Breast epithelium (tissue), 3 donors: ENCODE measurements around the gene FAH.

Experiments
- CTCF ChIP-seq, 3 donors: fragments of 450-650 bp; IDR thresholded peaks; one replicate each; pipeline ENCODE4 v1.5.1; 2016 to 2017; ENCODE audit warnings: antibody characterized with exemption in 3 of 3, mild to moderate bottlenecking in 3 of 3, moderate library complexity in 3 of 3
- POLR2AphosphoS5 ChIP-seq, 3 donors: sonication (generic); formaldehyde crosslinking; IDR thresholded peaks; one replicate each; pipeline ENCODE4 v1.6.1; 2017; ENCODE audit warnings: antibody characterized with exemption in 3 of 3

- TF ChIP-seq CTCF (IDR thresholded peaks at IDR 0.05) = no peak
- no peak for TF ChIP-seq POLR2AphosphoS5 (IDR thresholded peaks at IDR 0.05)
Measured at GRCh38 chr15:80199366-80199765, 46.6 kb downstream of the FAH start.
